ENCODE results near the gene PROCA1. TPM values are rescaled to one million over a fixed set of nuclear protein-coding genes. Genes with fewer than 3 reads are reported as not detected.

PROCA1 gene
- total RNA-seq, 1 experiment from 2014 or later, result 4.4 TPM

- Mint-ChIP-seq H3K4me1 (ENCODE audit: low read depth, unreplicated experiment) (no peaks in the 10 kb centered on the region), H3K27me3 (ENCODE audit: insufficient read depth, unreplicated experiment) (no peaks in the 10 kb centered on the region), H3K27ac (ENCODE audit: unreplicated experiment) (peak overlapping the region; percentile 25), H3K4me3 (ENCODE audit: unreplicated experiment) (no peak overlapping the region), H3K9me3 (ENCODE audit: unreplicated experiment) (no peaks in the 10 kb centered on the region), H3K36me3 (ENCODE audit: insufficient read depth, unreplicated experiment) (peaks cover 67% of the 10 kb centered on the region)
- POLR2A ChIA-PET, result no interaction called here
- H3K4me3 ChIP-seq (ENCODE audit: low read depth, low read length), result no peak overlapping the region
- TF ChIP-seq CTCF (IDR thresholded peaks at IDR 0.05; ENCODE audit: insufficient read depth in 1 of 2, low read depth in 1 of 2, low read length in 1 of 2, severe bottlenecking in 1 of 2, unreplicated experiment in 1 of 2), result no peak
- peaks cover 3% of the 10 kb centered on the region; the same call in 1 of the 2 replicates for H3K36me3 ChIP-seq (ENCODE audit: control insufficient read depth, insufficient read depth, low read length)
- intact Hi-C loops (cut with micrococcal nuclease; ENCODE audit: unreplicated experiment), result no loop called here
- no peaks in the 10 kb centered on the region for H3K9me3 ChIP-seq
- no TSS peak for BruUV-seq (replicated peaks)
- no peaks in the 10 kb centered on the region for H3K27me3 ChIP-seq (replicated peaks; ENCODE audit: control insufficient read depth, insufficient read depth, low read length)
- H3K4me1 ChIP-seq, result peaks cover 7% of the 10 kb centered on the region
- DNase-seq, result no peak
- CTCF ChIA-PET, result interaction anchor here (0.6 to 0.7 kb wide), 2 partner anchors 10 to 61 kb away, joined by 3 read pairs; no protein-coding TSS in a partner anchor
These were observed 5.9 kb downstream of the PROCA1 start for GRCh38 chr17:28705728-28706334.

- POLR2A ChIA-PET, result no interaction called here
- BruUV-seq (replicated peaks), result no TSS peak
These were observed 6.5 kb downstream of the PROCA1 start for GRCh38 chr17:28705074-28705659.

More at GRCh38 chr17:28705074-28705659, 6.5 kb downstream of the PROCA1 start:
- Mint-ChIP-seq H3K9me3 (ENCODE audit: unreplicated experiment) (no peaks in the 10 kb centered on the region), H3K4me1 (ENCODE audit: low read depth, unreplicated experiment) (no peaks in the 10 kb centered on the region), H3K36me3 (ENCODE audit: insufficient read depth, unreplicated experiment) (peaks cover 67% of the 10 kb centered on the region), H3K4me3 (ENCODE audit: unreplicated experiment) (no peak overlapping the region), H3K27ac (ENCODE audit: unreplicated experiment) (peak overlapping the region; percentile 25), H3K27me3 (ENCODE audit: insufficient read depth, unreplicated experiment) (no peaks in the 10 kb centered on the region)
- Histone ChIP-seq H3K36me3 (ENCODE audit: control insufficient read depth, insufficient read depth, low read length) (peaks cover 9% of the 10 kb centered on the region; the same call in 1 of the 2 replicates), H3K4me1 (peaks cover 6% of the 10 kb centered on the region), H3K4me3 (ENCODE audit: low read depth, low read length) (no peak overlapping the region), H3K27me3 (replicated peaks; ENCODE audit: control insufficient read depth, insufficient read depth, low read length) (no peaks in the 10 kb centered on the region), H3K9me3 (no peaks in the 10 kb centered on the region)
- TF ChIP-seq CTCF (IDR thresholded peaks at IDR 0.05; ENCODE audit: insufficient read depth in 1 of 2, low read depth in 1 of 2, low read length in 1 of 2, severe bottlenecking in 1 of 2, unreplicated experiment in 1 of 2), result no peak
- CTCF ChIA-PET, result interaction anchor here (0.7 kb wide), 1 partner anchor 61 kb away, joined by 3 read pairs; no protein-coding TSS in a partner anchor
- no peak for DNase-seq
- intact Hi-C loops (cut with micrococcal nuclease; ENCODE audit: unreplicated experiment), result no loop called here

All from Caco-2 (cell line).